Astrocyte of the spinal cord (primary cell): Measurements from ENCODE around the gene RALGAPA1.

ENCODE experiments used
- DNase-seq: peaks from one replicate; pipeline ENCODE4 v3.0.0; 2011; ENCODE audit warnings: low read depth, low spot score
- H3K4me3 ChIP-seq: 2 replicates; pipeline ENCODE4 v1.5.1; 2011; ENCODE audit warnings: low read depth, mild to moderate bottlenecking, low read length, moderate library complexity
- CTCF ChIP-seq: IDR thresholded peaks from 2 replicates; pipeline ENCODE4 v1.5.1; 2012; ENCODE audit warnings: low read depth, mild to moderate bottlenecking, low read length, inconsistent platforms
- in situ Hi-C: cut with HindIII; loops from 2 replicates; pipeline ENCODE4 v1.10.0; 2017; ENCODE audit warnings: low sequenced_read_pairs

RALGAPA1 gene

GRCh38 chr14:35669782-35670181 lies 139.3 kb downstream of the RALGAPA1 start:
- H3K4me3 ChIP-seq: no peak overlapping the region
- in situ Hi-C loops: no loop called here
- peak; percentile 59 for DNase-seq
- TF ChIP-seq CTCF: no peak

GRCh38 chr14:35666429-35667043 lies 142.6 kb downstream of the RALGAPA1 start:
- no peak for DNase-seq
- in situ Hi-C loops: no loop called here
- TF ChIP-seq CTCF: no peak

GRCh38 chr14:35661875-35662274 lies 147.2 kb downstream of the RALGAPA1 start:
- TF ChIP-seq CTCF: no peak
- DNase-seq: no peak
- in situ Hi-C loops: no loop called here
- H3K4me3 ChIP-seq: no peak overlapping the region

More at GRCh38 chr14:35666429-35667043, 142.6 kb downstream of the RALGAPA1 start:
- H3K4me3 ChIP-seq: no peak overlapping the region

GRCh38 chr14:35653045-35653444 lies 156.1 kb downstream of the RALGAPA1 start:
- H3K4me3 ChIP-seq: no peak overlapping the region
- no peak for TF ChIP-seq CTCF
- no peak for DNase-seq
- in situ Hi-C loops: no loop called here

GRCh38 chr14:35643513-35643912 lies 165.6 kb downstream of the RALGAPA1 start:
- in situ Hi-C loops: no loop called here
- no peak for DNase-seq
- H3K4me3 ChIP-seq: no peak overlapping the region
- no peak for TF ChIP-seq CTCF

- in situ Hi-C loops: no loop called here
- H3K4me3 ChIP-seq: no peak overlapping the region
- TF ChIP-seq CTCF: no peak
- no peak for DNase-seq
Observed at GRCh38 chr14:35637851-35638250, 171.2 kb downstream of the RALGAPA1 start.

GRCh38 chr14:35637269-35637668 lies 171.8 kb downstream of the RALGAPA1 start:
- in situ Hi-C loops: no loop called here
- no peak for DNase-seq
- no peak for TF ChIP-seq CTCF
- H3K4me3 ChIP-seq: no peak overlapping the region
